Myocyte (in vitro differentiated cells): ENCODE results near the gene ADGRL2. TPM values are rescaled to one million over a fixed set of nuclear protein-coding genes. Genes with fewer than 3 reads are reported as not detected.

ENCODE experiments used
- DNase-seq: peaks from one replicate; pipeline ENCODE4 v3.0.0-alpha.2; 2012; ENCODE audit warnings: low read depth
- total RNA-seq: library from RNA; depleted of rRNA; stranded (reverse); fragments of >200 nt; gene quantifications from 2 replicates; pipeline ENCODE4 v1.2.3, GENCODE V29; 2014

ADGRL2 gene
- total RNA-seq, 1 donor from 2014 or later: 1.8 TPM

GRCh38 chr1:81976539-81976938, 175.8 kb downstream of the ADGRL2 start:
- no peak for DNase-seq

- no peak for DNase-seq
These were observed 178.2 kb downstream of the ADGRL2 start for GRCh38 chr1:81978945-81979344.

- DNase-seq: no peak
These were observed 181.8 kb downstream of the ADGRL2 start for GRCh38 chr1:81982523-81982922.

GRCh38 chr1:81989524-81989923, 188.8 kb downstream of the ADGRL2 start:
- DNase-seq: peak; percentile 7

- DNase-seq: no peak
These were observed 189.5 kb downstream of the ADGRL2 start for GRCh38 chr1:81990241-81990640.

- no peak for DNase-seq
These were observed 197.4 kb downstream of the ADGRL2 start for GRCh38 chr1:81998165-81998564.

- no peak for DNase-seq
These were observed 198.6 kb downstream of the ADGRL2 start for GRCh38 chr1:81999364-81999763.

GRCh38 chr1:82000221-82000620, 199.5 kb downstream of the ADGRL2 start:
- no peak for DNase-seq

- no peak for DNase-seq
These were observed 200.6 kb downstream of the ADGRL2 start for GRCh38 chr1:82001345-82001744.

GRCh38 chr1:82007804-82008203, 207.1 kb downstream of the ADGRL2 start:
- no peak for DNase-seq

- no peak for DNase-seq
These were observed 213.0 kb downstream of the ADGRL2 start for GRCh38 chr1:82013702-82014101.

GRCh38 chr1:82015444-82015843, 214.7 kb downstream of the ADGRL2 start:
- DNase-seq: peak; percentile 9

GRCh38 chr1:82018319-82018718, 217.6 kb downstream of the ADGRL2 start:
- DNase-seq: peak; percentile 14

- no peak for DNase-seq
These were observed 218.8 kb downstream of the ADGRL2 start for GRCh38 chr1:82019508-82019907.

- DNase-seq: no peak
These were observed 230.1 kb downstream of the ADGRL2 start for GRCh38 chr1:82030830-82031229.

- no peak for DNase-seq
These were observed 231.3 kb downstream of the ADGRL2 start for GRCh38 chr1:82032068-82032467.

GRCh38 chr1:82034812-82035211, 234.1 kb downstream of the ADGRL2 start:
- DNase-seq: no peak
